HG03378 (cell line): Measurements from ENCODE around the gene PSENEN.

Experiments used
- ATAC-seq: cut with Tn5 transposase; IDR thresholded peaks from one replicate; pipeline ENCODE4 v1.9.1; 2021; ENCODE audit warnings: mild to moderate bottlenecking, moderate library complexity; ENCODE audit not compliant: unreplicated experiment

The PSENEN gene

DNA sequence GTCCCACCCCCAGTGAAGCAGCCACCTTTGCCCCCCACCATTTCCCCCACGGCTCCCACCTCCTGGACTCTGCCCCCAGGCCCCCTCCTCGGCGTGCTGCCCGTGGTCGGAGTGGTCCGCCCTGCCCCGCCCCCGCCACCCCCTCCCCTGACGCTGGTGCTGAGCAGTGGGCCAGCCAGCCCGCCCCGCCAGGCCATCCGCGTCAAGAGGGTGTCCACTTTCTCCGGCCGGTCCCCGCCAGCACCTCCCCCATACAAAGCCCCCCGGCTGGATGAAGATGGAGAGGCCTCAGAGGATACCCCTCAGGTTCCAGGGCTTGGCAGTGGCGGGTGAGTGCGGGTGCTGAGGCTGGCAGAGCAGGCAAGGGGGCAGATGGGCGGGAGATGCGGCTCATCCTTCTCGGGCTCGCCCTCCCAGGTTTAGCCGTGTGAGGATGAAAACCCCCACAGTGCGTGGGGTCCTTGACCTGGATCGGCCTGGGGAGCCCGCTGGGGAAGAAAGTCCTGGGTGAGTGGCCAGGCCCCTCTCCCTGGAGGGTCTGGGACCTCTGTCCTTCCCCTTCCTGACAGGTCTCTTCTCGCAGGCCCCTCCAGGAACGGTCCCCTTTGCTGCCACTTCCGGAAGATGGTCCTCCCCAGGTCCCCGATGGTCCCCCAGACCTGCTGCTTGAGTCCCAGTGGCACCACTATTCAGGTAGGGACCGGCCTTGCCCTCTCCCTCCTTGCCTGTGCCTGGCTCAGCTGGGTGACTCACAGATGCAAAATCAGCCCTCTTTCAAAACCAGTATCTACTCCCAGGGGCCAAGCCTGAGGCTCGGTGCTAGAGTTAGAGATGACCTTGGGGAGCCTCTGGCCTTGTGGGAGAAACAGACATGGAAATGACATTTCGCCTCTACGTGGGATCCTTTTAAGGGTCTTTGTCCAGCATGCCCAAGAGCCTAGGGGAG lies 12.0 kb upstream of the PSENEN start:
- ATAC-seq: no peak

DNA sequence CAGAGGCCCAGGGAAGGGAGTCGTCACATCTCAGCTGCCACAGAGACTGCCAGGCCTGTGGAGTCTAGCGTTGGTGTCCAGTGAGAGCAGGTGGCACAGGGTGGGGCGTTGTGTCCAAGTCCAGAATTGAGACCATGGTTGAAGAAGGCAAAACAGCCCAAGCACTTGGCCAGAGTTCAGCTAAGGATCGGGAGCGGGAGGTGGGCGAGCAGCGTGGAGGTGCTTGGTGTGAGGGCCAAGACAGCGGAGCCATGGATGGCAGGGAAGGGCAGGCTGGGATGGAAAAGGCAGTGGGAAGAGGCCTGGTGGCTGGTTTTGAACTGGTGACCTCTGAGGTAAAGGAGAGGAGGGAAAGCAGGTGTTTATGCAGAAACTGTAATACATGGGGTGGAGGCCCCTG lies 11.2 kb upstream of the PSENEN start:
- ATAC-seq: no peak

DNA sequence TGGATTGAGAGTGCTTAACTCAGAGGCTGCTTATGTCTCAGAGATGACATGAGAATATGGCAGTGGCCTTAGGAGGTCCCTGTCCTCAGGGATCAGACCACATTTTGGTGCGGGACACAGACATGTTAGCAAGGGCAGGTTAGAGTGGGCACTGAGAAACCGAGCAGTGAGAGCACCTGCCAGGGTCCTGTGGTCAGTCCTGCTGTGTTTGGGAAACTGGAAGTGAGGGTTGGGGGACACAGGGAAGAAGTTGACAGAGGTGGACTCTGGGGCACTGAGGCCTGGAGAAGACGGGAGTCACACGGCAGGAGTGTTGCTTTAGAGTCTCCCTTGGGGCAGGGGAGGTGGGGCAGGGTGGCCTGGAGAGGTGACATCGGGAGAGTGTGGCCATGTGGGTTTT lies 10.6 kb upstream of the PSENEN start:
- ATAC-seq: no peak

DNA sequence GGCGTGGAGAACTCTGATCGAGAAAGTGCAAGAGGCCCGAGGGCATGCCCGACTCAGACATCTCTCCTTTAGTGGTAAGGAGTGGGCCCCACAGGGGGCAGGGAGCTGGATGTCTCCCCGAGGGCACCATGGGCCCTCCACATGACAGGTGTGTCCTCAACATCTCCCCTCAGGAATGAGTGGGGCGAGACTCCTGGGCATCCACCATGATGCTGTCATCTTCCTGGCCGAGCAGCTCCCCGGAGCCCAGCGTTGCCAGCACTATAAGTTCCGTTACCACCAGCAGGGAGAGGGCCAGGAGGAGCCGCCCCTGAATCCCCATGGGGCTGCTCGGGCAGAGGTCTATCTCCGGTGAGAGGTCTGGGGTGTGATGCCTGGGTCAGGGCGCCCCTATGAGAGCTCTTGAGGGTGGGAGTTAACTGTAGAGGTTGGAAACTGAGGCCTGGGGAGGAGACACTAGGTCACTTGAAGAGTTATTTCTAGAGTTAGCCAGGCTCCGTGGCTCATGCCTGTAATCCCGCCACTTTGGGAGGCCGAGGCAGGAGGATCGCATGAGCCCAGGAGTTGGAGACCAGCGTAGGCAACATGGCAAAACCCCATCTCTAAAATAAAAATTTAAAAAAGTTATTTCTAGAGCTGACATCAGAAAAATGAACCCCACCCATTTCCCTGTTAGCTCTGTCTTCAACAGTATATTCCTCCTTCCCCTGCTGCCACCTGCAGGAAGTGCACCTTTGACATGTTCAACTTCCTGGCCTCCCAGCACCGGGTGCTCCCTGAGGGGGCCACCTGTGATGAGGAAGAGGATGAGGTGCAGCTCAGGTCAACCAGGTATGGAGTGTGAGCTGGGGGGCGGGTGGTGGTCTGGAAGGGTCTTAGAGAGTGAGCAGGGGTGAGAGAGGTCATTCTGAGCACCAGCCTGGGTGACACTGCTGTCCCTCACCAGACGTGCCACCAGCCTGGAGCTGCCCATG lies 8.3 kb upstream of the PSENEN start:
- no peak for ATAC-seq

DNA sequence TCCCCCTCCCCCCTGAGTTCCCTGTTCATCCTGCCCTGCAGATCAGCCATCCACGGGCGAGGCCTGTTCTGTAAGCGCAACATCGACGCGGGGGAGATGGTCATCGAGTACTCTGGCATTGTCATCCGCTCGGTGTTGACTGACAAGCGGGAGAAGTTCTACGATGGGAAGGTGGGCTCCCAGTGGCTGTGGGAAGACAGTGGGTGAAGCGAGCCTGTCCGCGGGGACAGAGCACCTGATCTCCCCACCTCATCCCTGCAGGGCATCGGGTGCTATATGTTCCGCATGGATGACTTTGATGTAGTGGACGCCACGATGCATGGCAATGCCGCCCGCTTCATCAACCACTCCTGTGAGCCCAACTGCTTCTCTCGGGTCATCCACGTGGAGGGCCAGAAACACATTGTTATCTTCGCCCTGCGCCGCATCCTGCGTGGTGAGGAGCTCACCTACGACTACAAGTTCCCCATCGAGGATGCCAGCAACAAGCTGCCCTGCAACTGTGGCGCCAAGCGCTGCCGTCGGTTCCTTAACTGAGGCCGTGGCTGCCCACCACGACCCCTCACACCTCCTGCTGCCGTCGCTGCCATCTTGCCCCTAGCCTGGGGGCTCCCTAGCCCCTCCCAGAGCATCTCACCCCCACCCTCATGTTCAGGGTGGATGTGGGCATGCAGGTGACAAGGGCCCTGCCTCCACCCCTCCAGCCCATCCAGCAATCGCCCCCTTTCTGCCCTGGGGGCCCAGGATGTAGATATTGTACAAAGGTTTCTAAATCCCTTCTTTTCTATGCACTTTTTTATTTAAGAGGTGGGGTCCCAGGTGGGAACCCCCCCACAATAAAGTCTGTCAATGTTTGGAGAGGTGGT lies 7.2 kb upstream of the PSENEN start:
- no peak for ATAC-seq

DNA sequence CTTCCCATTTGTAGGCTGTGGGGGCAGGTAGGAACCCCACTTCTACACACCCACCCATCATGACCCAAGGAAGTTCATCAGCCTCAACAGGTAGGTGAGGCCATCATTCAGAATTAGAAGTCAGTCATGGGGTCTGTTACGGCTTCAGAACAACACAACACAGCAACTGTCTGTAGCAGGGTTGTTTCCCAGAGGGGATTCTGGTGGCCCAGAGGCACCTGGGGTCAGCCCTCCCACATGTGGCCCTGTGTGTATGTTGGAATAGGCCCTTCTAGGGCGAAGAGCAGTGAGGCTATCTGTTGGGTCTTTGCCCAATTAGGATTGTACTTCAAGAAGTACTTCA lies 6.6 kb upstream of the PSENEN start:
- no peak for ATAC-seq

DNA sequence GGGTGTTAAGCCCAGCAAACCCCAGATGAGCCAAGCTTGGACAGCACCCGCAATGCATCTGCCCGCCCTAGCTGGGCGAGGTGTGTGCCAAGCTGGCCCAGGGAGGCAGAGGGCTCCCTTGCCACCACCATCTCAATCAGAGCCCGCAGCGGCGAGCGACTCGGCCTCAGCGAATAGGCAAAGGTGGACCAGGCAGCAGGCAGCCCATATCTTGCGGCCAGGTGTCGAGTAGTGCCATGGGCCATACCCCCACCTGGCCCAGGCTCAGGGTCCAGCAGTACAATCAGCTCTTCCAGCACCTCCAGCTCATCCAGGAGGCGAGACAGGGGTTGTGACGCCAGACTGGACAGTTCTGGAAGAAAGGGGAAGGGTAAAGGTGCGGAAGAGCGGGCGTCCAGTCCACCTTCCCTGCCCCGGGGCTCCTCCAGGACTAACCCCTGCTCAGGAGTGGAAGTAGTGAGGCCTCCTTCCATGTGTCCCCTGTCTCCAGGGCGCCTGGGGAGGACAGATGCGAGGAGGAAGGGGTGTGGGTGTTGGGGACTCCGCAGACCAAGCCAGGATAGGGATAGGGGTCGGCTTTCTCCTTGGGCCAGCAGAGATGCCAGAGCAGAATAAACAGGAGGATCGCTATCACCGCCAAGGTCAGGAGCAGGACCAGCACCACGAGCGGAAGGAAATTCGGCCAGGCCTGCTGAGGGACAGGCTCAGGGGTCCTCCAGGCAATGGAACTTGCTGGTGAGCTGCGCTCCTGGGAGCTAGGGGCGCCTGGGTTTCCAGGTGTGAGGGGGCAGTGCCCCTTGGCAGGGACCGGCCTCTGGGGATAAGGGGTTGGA lies 6.0 kb upstream of the PSENEN start:
- ATAC-seq: no peak

DNA sequence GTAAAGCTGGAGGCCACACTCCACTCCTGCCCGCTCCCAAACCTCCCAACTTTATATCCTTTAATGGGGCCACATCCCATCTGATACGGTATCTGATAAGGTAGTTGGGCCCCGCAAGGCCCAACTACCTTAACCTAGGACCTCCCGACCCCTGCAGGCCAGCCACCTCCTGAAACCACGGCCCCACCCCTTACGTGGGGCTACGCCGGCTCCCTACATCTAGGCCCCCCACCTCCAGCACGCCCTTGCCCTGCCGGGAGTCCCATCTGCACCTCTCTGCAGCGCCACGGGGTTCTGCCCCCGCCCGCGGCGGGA lies 5.4 kb upstream of the PSENEN start:
- no peak for ATAC-seq

DNA sequence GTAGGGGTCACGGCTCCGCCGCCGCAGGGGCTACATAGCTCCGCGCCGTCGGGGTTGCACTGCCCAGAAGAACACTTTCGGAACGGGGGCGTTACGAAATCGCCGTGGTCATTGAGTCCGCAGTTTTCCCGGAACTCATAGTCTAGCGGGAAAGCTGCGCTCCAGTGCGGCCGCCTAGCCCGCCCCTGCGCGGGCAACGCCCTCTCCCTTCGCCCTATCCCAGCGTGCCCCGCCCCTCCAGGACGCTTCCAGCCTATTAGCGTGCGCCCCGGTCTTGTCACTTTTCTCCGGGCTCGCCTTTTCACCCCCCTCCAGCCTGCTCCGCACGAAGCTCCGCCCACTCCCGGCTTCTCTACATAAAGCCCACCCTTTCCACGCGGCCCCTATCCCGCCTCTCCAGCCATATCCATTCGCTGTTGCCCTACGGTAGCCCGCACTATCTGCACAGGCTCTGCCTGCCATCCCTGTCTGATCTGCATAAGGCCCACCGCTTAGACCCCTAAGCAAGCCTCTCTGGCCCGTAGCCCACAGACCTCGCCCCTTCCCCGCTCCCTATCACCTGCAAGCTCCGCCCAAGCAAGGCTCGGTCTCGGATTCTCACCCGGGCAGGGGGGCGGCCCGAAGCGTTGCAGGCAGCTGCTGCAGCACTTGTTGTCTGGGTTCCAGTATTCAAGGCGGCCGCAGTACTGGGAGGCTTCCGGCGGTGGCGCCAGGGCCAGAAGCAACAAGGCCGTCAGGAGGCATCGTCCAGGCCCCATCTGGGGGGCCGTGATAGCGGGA lies 4.8 kb upstream of the PSENEN start:
- ATAC-seq: peak; percentile 37

DNA sequence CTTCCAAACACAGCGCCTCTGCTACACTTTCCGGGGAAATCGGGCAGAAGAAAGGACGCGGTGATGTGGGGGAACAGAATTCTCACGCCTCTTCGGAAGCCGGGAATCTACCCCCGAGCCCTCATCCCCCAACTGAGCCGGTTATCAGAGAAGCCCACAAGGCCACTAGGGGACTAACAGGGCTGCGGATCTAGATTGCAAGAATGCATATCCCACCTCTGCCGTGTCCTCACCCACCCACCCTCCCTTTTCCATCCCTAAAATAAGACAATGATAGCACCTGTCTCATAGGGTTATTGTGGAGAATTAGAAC lies 4.3 kb upstream of the PSENEN start:
- no peak for ATAC-seq

DNA sequence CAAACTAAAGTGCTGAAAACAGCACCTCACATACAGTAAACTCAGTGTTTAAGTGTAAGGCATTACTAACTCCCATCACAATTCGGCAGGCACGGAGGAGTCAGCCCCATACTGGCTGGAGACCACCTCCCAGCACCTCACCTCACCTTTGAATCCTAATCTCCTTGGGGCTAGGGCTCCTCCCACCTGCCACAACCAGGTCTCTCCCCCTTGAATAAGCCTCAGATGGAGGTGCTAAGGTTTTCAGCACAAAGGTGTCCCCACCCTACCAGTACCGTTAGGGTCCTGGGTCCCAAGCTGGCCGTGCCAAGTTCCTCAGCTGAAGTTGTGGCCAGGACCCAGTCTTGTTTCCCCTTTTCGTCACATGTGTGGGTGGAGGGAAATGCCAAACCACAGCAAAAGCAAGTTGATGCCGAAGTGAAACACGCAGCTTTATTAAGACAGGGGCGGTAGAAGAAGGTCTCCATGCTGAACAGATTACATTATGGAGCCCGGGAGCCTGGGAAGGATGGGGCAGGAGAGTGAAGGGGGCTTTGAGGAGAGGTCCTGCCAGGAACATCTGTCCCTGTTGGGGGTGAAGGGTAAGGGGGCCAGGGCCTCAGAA lies 3.2 kb upstream of the PSENEN start, which contains the start of gene IGFLR1:
Gene IGFLR1 (minus strand): TSS at position 332 of the 604 bp plus-strand sequence. CDS start 1,272 bp downstream, outside the sequence.
- ATAC-seq: no peak

DNA sequence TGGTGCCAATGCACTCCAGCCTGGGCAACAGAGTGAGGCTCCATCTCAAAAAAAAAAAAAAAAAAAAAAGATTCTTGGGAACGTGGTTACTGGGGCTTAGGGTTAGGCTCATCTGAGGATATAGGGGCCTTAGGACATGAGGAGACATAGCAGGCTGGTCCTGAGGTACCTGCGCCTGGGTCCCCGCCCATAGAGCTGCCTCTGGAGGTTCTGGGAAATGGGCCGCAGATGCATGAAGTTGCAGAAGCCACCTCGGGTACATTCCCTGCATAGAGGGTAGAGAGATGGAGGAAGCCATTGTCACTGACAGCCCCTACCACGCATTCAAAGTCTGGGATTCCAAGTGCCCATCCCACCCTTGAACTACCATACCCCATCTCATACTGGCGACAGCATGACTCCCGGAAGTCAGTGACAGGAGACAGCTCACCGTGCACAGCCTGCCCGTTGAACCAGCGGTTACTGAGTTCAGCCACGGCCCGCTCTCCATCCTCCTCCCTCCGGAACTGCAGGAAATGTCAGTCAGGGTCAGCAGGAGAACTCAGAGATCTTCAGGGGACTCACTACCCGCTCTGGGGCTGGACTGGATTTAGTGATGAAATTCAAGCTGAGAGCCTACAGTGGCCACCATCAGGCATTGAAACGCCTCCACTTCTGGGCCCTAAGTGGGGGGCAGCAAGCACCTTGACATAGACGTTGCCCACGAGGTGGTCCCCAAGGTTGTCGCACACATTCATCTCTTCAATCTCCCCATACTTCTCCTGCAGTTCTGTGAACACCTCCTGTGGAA lies 1.6 kb upstream of the PSENEN start:
- no peak for ATAC-seq

DNA sequence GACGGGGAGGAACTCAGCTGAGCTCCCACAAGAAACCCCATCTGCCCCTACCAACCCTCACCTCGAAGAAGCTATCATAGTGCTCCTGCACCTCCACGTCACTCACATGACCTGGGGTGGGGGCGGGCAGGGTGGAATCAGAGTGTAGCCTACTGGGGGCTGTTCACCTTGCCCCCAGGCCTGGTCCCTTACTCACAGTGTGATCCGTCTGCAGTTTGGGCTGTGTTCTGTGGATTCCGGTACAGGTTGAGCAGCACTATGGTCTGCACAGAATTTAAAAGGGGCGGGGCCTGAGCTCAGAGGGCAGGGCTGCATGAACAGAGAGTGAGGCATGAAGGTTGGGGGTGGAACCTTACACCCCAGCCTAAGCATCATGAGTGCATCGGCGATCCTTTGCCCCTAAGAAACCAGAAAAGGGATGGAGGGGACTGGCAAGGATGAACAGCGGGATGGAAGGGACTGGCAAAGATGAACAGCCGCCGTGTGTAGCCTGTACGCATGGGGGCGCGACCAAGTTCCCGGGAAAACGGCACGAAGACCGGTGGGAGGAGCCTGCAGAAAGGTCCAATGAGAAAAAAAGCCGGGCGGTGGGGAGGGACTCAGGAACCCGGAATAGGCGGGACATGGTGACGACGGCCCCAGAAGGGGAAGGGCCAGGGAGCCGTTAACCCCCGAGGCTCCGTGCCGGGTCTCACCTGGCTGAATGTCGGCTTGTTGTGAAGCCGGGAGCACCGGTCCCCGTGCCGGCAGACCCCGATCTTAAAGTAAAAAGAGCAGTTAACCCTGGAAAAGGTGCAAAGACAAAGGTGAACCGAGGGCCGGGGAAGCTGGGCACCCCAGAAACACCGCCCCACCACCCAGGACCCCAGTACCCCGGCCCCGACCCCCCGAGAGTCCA lies 772 bp upstream of the PSENEN start:
- no peak for ATAC-seq

DNA sequence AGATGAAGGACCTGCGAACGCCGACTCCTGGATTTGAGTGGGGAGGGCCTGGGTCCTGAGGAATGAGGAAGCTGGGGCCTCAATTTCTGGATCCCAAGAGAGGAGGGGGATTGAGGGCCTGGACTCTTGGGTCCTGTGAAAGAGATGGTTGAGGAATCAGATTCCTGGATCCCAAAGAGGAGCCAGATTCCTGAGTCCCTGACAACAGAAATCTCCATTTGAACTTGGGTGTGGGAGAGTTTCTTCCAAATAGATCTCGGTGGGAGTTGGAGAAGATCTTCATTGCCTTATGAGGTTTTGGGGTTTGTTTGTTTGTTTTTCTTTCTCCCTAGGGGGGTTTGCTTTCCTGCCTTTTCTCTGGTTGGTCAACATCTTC lies 624 bp downstream of the PSENEN start:
- no peak for ATAC-seq

DNA sequence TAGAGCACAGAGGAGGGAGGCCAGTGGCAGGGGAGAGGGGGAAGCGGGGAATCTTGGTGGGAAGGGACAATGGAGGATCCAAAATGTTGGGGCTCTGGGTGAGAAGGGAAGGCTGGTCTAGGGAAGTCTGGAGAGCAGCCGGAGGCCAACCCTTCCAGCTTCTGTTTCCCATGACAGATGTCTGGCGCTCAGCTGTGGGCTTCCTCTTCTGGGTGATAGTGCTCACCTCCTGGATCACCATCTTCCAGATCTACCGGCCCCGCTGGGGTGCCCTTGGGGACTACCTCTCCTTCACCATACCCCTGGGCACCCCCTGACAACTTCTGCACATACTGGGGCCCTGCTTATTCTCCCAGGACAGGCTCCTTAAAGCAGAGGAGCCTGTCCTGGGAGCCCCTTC lies 1.1 kb downstream of the PSENEN start:
- ATAC-seq: no peak

DNA sequence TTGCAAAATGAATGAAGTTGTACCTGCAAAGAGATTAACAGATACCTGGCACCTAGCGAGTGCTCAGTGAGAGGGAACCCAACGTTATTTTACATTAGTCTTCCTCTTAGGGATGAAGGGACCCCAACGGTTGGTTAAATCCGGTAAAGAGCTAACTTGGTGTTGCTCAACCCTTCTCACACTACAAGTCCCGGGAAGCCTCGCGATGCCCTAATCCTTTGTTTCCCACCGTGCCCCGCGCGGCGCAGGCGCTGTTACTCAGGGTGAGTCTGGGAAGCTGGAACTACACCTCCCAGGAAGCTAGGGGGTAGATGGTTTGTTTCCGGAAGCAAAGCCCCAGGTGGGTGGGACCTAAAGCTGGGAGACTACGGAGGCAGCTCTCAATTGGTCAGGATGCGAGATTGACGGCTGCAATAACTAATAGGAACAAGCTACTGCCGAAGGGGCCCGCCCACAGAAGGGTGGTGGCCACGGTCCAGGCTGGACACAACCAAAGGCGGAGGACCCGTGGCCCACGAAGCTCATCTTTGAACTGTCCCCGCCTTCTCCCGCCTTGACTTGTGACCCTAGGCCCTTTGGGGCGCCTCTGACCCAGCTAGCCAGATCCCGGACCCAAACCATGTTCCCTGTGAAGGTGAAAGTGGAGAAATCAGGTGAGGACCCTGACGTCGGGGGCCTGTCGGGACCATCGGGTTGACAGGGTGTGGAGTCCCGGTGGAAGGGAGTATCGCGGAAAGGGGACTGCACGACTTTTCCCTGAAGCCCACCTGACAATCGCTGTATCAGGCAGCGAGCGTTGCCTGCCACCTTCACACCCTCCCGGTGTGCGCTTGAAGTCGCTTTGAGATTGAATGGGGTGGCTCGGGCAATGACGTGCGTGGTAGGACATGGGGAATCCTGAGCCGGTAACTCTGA lies 2.9 kb downstream of the PSENEN start, which contains the start of gene LIN37:
Gene LIN37 (plus strand): TSS at position 471 of the 915 bp plus-strand sequence. CDS start 149 bp downstream, at position 620.
- peak; percentile 72 for ATAC-seq
